Caco-2 (cell line): ENCODE data around the gene UNC13C. TPM values are rescaled to one million over a fixed set of nuclear protein-coding genes. Genes with fewer than 3 reads are reported as not detected.

Source experiments
- BruUV-seq: library from RNA; stranded (reverse); fragments of 400-500 nt; replicated peaks from 2 replicates; lab custom pipeline; 2021; lab: Mats Ljungman, UMichigan
- CTCF ChIA-PET: fragments of 300-600 bp; sonication (Branson Sonifier 250); formaldehyde crosslinking; loops from one replicate; lab custom pipeline; 2022; ENCODE audit warnings: antibody characterized with exemption; lab: Charles Lee
- POLR2A ChIA-PET: fragments of 300-600 bp; sonication (Branson Sonifier 250); formaldehyde crosslinking; loops from one replicate; lab custom pipeline; 2022; ENCODE audit warnings: antibody characterized with exemption; lab: Charles Lee
- DNase-seq, 2 experiments: peaks; one replicate each; pipeline versions ENCODE4 v3.0.0 to v3.0.0-alpha.2; 2020 to 2022
- H3K27me3 ChIP-seq: replicated peaks from 2 replicates; pipeline ENCODE4 v1.6.0; 2011; ENCODE audit warnings: low read length; ENCODE audit not compliant: control insufficient read depth, insufficient read depth
- H3K36me3 ChIP-seq: 2 replicates; pipeline ENCODE4 v1.5.1; 2011; ENCODE audit warnings: low read length; ENCODE audit not compliant: control insufficient read depth, insufficient read depth
- H3K4me1 ChIP-seq: fragments of 250-450 bp; sonication (Bioruptor Pico); 2 replicates; pipeline ENCODE4 v1.5.1; 2020; ENCODE audit warnings: mild to moderate bottlenecking
- H3K4me3 ChIP-seq: 2 replicates; pipeline ENCODE4 v1.5.1; 2011; ENCODE audit warnings: low read depth, mild to moderate bottlenecking, control low read depth, low read length
- H3K9me3 ChIP-seq: fragments of 250-450 bp; sonication (Bioruptor Pico); 2 replicates; pipeline ENCODE4 v1.5.1; 2020; ENCODE audit warnings: mild to moderate bottlenecking, moderate library complexity
- H3K27ac Mint-ChIP-seq: one replicate; pipeline ENCODE4 v1.8.0; 2022; ENCODE audit warnings: mixed read lengths; ENCODE audit not compliant: unreplicated experiment
- H3K27me3 Mint-ChIP-seq: one replicate; pipeline ENCODE4 v1.8.0; 2022; ENCODE audit warnings: mixed read lengths; ENCODE audit not compliant: insufficient read depth, unreplicated experiment
- H3K36me3 Mint-ChIP-seq: one replicate; pipeline ENCODE4 v1.8.0; 2022; ENCODE audit warnings: mild to moderate bottlenecking, mixed read lengths; ENCODE audit not compliant: insufficient read depth, unreplicated experiment
- H3K4me1 Mint-ChIP-seq: one replicate; pipeline ENCODE4 v1.8.0; 2022; ENCODE audit warnings: low read depth, mixed read lengths; ENCODE audit not compliant: unreplicated experiment
- H3K4me3 Mint-ChIP-seq: one replicate; pipeline ENCODE4 v1.8.0; 2022; ENCODE audit warnings: mild to moderate bottlenecking, moderate library complexity, mixed read lengths; ENCODE audit not compliant: unreplicated experiment
- H3K9me3 Mint-ChIP-seq: one replicate; pipeline ENCODE4 v1.8.0; 2022; ENCODE audit warnings: mixed read lengths; ENCODE audit not compliant: unreplicated experiment
- intact Hi-C: fragments of 100-400 bp; cut with micrococcal nuclease; formaldehyde crosslinking; loops from one replicate; pipeline ENCODE4 v1.10.0; 2022; ENCODE audit not compliant: unreplicated experiment
- total RNA-seq: library from RNA; stranded (reverse); gene quantifications from 2 replicates; pipeline ENCODE4 v1.2.3, GENCODE V29; 2022
- TF ChIP-seq, protein P1 (sequence below), 2 experiments: fragments of 200-600 bp in 1 of 2; IDR thresholded peaks; 1 replicate in 1 of 2; 2 replicates in 1 of 2; pipeline versions ENCODE4 v1.5.1 to v1.8.0; 2011 to 2022; ENCODE audit warnings: antibody characterized with exemption in 1 of 2, control low read depth in 1 of 2, inconsistent platforms in 1 of 2, low read depth in 1 of 2, low read length in 1 of 2, mild to moderate bottlenecking in 1 of 2, moderate library complexity in 1 of 2; ENCODE audit not compliant: insufficient read depth in 1 of 2, severe bottlenecking in 1 of 2, unreplicated experiment in 1 of 2

UNC13C gene
- total RNA-seq, 1 experiment from 2014 or later = 2.9 TPM

DNA sequence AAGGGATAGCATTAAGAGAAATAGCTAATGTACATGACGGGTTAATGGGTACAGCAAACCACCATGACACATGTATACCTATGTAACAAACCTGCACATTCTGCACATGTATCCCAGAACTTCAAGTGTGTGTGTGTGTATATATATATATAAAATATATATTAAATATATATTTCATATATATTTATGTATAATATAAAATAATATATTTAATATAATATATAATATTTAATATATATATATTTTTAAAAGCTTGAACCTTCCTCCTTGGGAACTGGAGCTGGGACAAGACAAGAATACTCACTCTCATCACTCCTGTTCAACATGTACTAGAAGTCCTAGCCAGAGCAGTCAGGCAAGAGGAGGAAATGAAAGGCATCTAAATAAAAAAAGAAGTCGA is 149.3 kb downstream of the UNC13C start:
- H3K27me3 Mint-ChIP-seq = no peaks in the 10 kb centered on the region
- Histone ChIP-seq H3K36me3 (no peaks in the 10 kb centered on the region), H3K4me1 (no peaks in the 10 kb centered on the region), H3K4me3 (no peak overlapping the region), H3K27me3 (no peaks in the 10 kb centered on the region), H3K9me3 (no peaks in the 10 kb centered on the region)
- H3K9me3 Mint-ChIP-seq = no peaks in the 10 kb centered on the region
- no TSS peak for BruUV-seq
- ChIA-PET CTCF (no interaction called here), POLR2A (no interaction called here)
- TF ChIP-seq, protein P1, sequence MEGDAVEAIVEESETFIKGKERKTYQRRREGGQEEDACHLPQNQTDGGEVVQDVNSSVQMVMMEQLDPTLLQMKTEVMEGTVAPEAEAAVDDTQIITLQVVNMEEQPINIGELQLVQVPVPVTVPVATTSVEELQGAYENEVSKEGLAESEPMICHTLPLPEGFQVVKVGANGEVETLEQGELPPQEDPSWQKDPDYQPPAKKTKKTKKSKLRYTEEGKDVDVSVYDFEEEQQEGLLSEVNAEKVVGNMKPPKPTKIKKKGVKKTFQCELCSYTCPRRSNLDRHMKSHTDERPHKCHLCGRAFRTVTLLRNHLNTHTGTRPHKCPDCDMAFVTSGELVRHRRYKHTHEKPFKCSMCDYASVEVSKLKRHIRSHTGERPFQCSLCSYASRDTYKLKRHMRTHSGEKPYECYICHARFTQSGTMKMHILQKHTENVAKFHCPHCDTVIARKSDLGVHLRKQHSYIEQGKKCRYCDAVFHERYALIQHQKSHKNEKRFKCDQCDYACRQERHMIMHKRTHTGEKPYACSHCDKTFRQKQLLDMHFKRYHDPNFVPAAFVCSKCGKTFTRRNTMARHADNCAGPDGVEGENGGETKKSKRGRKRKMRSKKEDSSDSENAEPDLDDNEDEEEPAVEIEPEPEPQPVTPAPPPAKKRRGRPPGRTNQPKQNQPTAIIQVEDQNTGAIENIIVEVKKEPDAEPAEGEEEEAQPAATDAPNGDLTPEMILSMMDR (IDR thresholded peaks at IDR 0.05; ENCODE audit: insufficient read depth in 1 of 2, low read depth in 1 of 2, low read length in 1 of 2, severe bottlenecking in 1 of 2, unreplicated experiment in 1 of 2) = no peak
- intact Hi-C loops = no loop called here
- H3K4me3 Mint-ChIP-seq = no peak overlapping the region
- H3K4me1 Mint-ChIP-seq = no peaks in the 10 kb centered on the region
- no peak overlapping the region for H3K27ac Mint-ChIP-seq
- DNase-seq = no peak
- H3K36me3 Mint-ChIP-seq = no peaks in the 10 kb centered on the region

DNA sequence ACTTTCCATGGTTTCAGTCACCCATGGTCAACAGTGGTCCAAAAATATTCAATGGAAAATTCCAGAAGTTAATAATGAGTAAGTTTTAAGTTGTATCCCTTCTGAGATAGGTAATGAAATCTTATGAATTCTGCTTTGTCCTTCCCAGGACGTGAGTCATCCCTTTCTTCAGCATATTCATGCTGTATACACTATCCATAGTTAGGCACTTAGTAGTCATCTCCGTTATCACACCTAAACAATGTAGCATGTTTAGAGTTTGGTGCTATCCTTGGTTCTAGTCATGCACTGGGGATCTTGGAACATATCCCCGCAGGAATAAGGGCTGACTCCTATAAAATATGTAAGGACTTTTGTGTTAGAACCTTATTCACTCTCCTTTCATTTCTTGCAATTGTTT is 153.2 kb downstream of the UNC13C start:
- TF ChIP-seq, protein P1 (IDR thresholded peaks at IDR 0.05; ENCODE audit: insufficient read depth in 1 of 2, low read depth in 1 of 2, low read length in 1 of 2, severe bottlenecking in 1 of 2, unreplicated experiment in 1 of 2) = no peak
- Mint-ChIP-seq H3K4me3 (no peak overlapping the region), H3K9me3 (no peaks in the 10 kb centered on the region), H3K27ac (no peak overlapping the region), H3K27me3 (no peaks in the 10 kb centered on the region), H3K36me3 (no peaks in the 10 kb centered on the region), H3K4me1 (no peaks in the 10 kb centered on the region)
- H3K27me3 ChIP-seq = no peaks in the 10 kb centered on the region
- no peaks in the 10 kb centered on the region for H3K36me3 ChIP-seq
- POLR2A ChIA-PET = no interaction called here
- no TSS peak for BruUV-seq
- no peaks in the 10 kb centered on the region for H3K9me3 ChIP-seq
- H3K4me3 ChIP-seq = no peak overlapping the region
- no peak for DNase-seq
- CTCF ChIA-PET = no interaction called here
- intact Hi-C loops = no loop called here
- H3K4me1 ChIP-seq = no peaks in the 10 kb centered on the region

DNA sequence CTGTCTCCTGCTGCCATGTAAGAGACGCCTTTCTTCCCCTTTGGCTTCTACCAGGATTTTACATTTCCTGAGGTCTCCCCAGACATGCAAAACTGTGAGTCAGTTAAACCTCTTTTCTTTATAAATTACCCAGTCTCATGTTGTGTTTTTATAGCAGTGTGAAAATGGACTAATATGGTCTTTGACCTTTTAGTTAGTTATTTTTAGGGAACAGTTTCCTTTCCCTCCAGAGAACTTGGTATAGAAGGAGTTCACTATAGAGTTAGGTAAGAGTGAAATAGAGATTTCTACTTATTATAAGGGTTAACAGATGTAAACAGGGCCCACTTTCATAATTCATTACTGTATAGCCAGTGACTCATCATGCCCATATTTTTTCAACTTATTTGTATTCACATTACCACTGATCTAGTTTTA is 170.9 kb downstream of the UNC13C start:
- TF ChIP-seq, protein P1 (IDR thresholded peaks at IDR 0.05; ENCODE audit: insufficient read depth in 1 of 2, low read depth in 1 of 2, low read length in 1 of 2, severe bottlenecking in 1 of 2, unreplicated experiment in 1 of 2) = no peak
- H3K27ac Mint-ChIP-seq = no peak overlapping the region
- CTCF ChIA-PET = no interaction called here

More for the DNA sequence above, 170.9 kb downstream of the UNC13C start:
- intact Hi-C loops = no loop called here
- H3K36me3 Mint-ChIP-seq = no peaks in the 10 kb centered on the region
- Histone ChIP-seq H3K9me3 (no peaks in the 10 kb centered on the region), H3K4me1 (no peaks in the 10 kb centered on the region), H3K4me3 (no peak overlapping the region), H3K36me3 (no peaks in the 10 kb centered on the region), H3K27me3 (no peaks in the 10 kb centered on the region)
- BruUV-seq = no TSS peak
- no peak overlapping the region for H3K4me3 Mint-ChIP-seq
- no peaks in the 10 kb centered on the region for H3K27me3 Mint-ChIP-seq
- no peak for DNase-seq
- H3K4me1 Mint-ChIP-seq = no peaks in the 10 kb centered on the region
- POLR2A ChIA-PET = no interaction called here
- no peaks in the 10 kb centered on the region for H3K9me3 Mint-ChIP-seq
